HepG2 (cell line): ENCODE data around the gene PRPSAP1. TPM values are rescaled to one million over a fixed set of nuclear protein-coding genes. Genes with fewer than 3 reads are reported as not detected.

ENCODE experiments used
- ARHGAP35 ChIP-seq: sonication (generic); formaldehyde crosslinking; IDR thresholded peaks from 2 replicates; pipeline ENCODE4 v1.9.0; 2022; ENCODE audit warnings: mild to moderate bottlenecking, inconsistent platforms, moderate library complexity, missing genetic modification reagents, borderline replicate concordance
- CC2D1A ChIP-seq: sonication (generic); formaldehyde crosslinking; IDR thresholded peaks from 2 replicates; pipeline ENCODE4 v1.8.1; 2023; ENCODE audit warnings: mild to moderate bottlenecking, missing genetic modification reagents
- CTCF ChIP-seq: sonication (generic); formaldehyde crosslinking; IDR thresholded peaks from 2 replicates; pipeline ENCODE4 v1.5.0; 2020; ENCODE audit warnings: mild to moderate bottlenecking, missing genetic modification reagents, moderate library complexity
- DNMT3B ChIP-seq: conservative IDR thresholded peaks from 2 replicates; pipeline ENCODE4 v1.6.1; 2016; ENCODE audit warnings: missing biosample characterization, control low read depth
- HNF4G ChIP-seq, 2 experiments: sonication (generic) in 1 of 2; formaldehyde crosslinking in 1 of 2; IDR thresholded peaks; 2 replicates each; pipeline versions ENCODE4 v1.4.0 to v1.6.1; 2011 to 2020; ENCODE audit warnings: borderline replicate concordance in 2 of 2, low read depth in 2 of 2, mild to moderate bottlenecking in 2 of 2, low read length in 1 of 2, missing genetic modification reagents in 1 of 2, moderate library complexity in 1 of 2
- HNRNPK ChIP-seq: fragments of 200-400 bp; formaldehyde crosslinking; IDR thresholded peaks from 2 replicates; pipeline ENCODE4 v1.6.1; 2018; ENCODE audit warnings: low read length, low read depth, moderate library complexity, mild to moderate bottlenecking; ENCODE audit not compliant: poor library complexity, severe bottlenecking
- NFE2L2 ChIP-seq: fragments of 150-350 bp; IDR thresholded peaks from 2 replicates; pipeline ENCODE4 v1.6.1; 2014; ENCODE audit warnings: low read length
- PLSCR1 ChIP-seq: sonication (generic); formaldehyde crosslinking; IDR thresholded peaks from 2 replicates; pipeline ENCODE4 v1.5.0; 2020; ENCODE audit warnings: missing genetic modification reagents, mild to moderate bottlenecking, borderline replicate concordance
- POLR2G ChIP-seq: fragments of 200-400 bp; formaldehyde crosslinking; IDR thresholded peaks from 2 replicates; pipeline ENCODE4 v1.6.1; 2018; ENCODE audit warnings: mild to moderate bottlenecking, low read depth, low read length, moderate library complexity
- SIX4 ChIP-seq: sonication (generic); formaldehyde crosslinking; IDR thresholded peaks from 2 replicates; pipeline ENCODE4 v1.4.0; 2020; ENCODE audit warnings: missing genetic modification reagents
- SNAI1 ChIP-seq: sonication (generic); formaldehyde crosslinking; IDR thresholded peaks from 2 replicates; pipeline ENCODE4 v1.5.0; 2020; ENCODE audit warnings: mild to moderate bottlenecking, missing genetic modification reagents, borderline replicate concordance
- ZBTB1 ChIP-seq: sonication (generic); formaldehyde crosslinking; IDR thresholded peaks from 2 replicates; pipeline ENCODE4 v1.4.0; 2020; ENCODE audit warnings: missing genetic modification reagents, borderline replicate concordance
- ZBTB43 ChIP-seq: sonication (generic); formaldehyde crosslinking; conservative IDR thresholded peaks from 2 replicates; pipeline ENCODE4 v1.4.0; 2020; ENCODE audit warnings: missing genetic modification reagents
- ZFP41 ChIP-seq: sonication (generic); formaldehyde crosslinking; IDR thresholded peaks from 2 replicates; pipeline ENCODE4 v1.4.0; 2020; ENCODE audit warnings: mild to moderate bottlenecking, missing genetic modification reagents, borderline replicate concordance
- ZNF30 ChIP-seq: sonication (generic); formaldehyde crosslinking; IDR thresholded peaks from 2 replicates; pipeline ENCODE4 v1.5.0; 2020; ENCODE audit warnings: mild to moderate bottlenecking, missing genetic modification reagents
- polyA plus RNA-seq, 8 experiments: library from polyadenylated mRNA; depleted of rRNA in 3 of 8; stranded (reverse) in 7 of 8; unstranded in 1 of 8; fragments of >200 nt; fragmentation: Illumina TruSeq in 4 of 8; extraction: Trizol in 4 of 8; gene quantifications; 2 replicates each; pipeline versions ENCODE4 v1.2.1 to v1.2.3, GENCODE V29; 2011 to 2016; ENCODE audit warnings: low read depth in 4 of 8, missing spikeins in 1 of 8, mixed read lengths in 1 of 8; ENCODE audit not compliant: insufficient read depth in 1 of 8
- total RNA-seq, 5 experiments: library from RNA; depleted of rRNA; stranded (reverse); fragments of >200 nt; fragmentation: Illumina TruSeq; extraction: Trizol; gene quantifications; 2 replicates each; pipeline ENCODE4 v1.2.3, GENCODE V29; 2016; ENCODE audit warnings: low read depth in 1 of 5
- TF ChIP-seq, protein P1 (sequence below): sonication (generic); formaldehyde crosslinking; IDR thresholded peaks from 2 replicates; pipeline ENCODE4 v1.4.0; 2020; ENCODE audit warnings: missing genetic modification reagents
- TF ChIP-seq, protein P2 (sequence below): sonication (generic); formaldehyde crosslinking; IDR thresholded peaks from 2 replicates; pipeline ENCODE4 v1.5.1; 2020; ENCODE audit warnings: missing genetic modification reagents, mild to moderate bottlenecking, borderline replicate concordance

PRPSAP1 gene
- total and polyA plus RNA-seq, 2 of the 13 experiments (the other 11 are each of a cell fraction or from before 2014, with no cell fraction given), result 91.1 to 314 TPM

DNA sequence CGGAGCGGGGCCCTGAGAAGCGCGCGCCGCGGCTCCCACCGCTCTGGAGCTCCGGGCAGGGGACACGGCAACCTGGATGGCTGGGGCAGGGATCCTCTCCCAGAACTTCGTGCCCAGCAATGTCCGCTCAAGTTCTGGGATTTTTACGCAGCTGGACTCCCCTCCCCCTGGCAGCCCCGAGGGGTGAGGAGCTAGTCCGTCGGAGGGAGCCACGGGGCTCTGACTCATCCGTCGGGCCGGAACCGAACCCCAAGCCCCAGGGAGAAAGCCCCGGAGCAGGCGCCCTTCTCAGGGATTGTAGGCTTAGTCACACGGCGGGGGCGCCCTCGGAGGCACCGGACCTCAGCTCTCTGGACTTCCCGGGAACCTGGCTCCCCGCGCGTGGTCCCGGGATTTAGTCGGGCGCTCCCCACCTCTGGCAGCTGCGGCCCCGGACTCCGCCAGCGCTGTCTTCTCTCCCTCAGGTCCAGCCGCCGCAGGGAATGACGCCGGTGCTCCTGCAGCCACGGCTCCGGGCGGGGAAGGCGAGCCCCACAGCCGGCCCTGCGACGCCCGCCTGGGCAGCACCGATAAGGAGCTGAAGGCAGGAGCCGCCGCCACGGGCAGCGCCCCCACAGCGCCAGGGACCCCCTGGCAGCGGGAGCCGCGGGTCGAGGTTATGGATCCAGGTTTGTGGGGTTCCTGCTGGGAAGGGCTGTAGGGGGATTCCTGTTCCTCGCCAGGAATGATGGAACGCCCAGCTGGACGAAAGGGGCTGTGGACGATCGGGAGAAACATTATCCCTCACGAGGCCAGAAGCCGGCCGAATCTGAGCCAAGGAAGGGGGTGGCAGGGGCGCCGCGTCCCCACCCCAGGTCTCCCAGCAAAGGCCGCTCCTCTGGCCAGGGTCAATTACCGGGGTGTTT, 31.5 kb upstream of the PRPSAP1 start (continued):
- TF ChIP-seq NFE2L2, result no peak
- TF ChIP-seq, protein P1, sequence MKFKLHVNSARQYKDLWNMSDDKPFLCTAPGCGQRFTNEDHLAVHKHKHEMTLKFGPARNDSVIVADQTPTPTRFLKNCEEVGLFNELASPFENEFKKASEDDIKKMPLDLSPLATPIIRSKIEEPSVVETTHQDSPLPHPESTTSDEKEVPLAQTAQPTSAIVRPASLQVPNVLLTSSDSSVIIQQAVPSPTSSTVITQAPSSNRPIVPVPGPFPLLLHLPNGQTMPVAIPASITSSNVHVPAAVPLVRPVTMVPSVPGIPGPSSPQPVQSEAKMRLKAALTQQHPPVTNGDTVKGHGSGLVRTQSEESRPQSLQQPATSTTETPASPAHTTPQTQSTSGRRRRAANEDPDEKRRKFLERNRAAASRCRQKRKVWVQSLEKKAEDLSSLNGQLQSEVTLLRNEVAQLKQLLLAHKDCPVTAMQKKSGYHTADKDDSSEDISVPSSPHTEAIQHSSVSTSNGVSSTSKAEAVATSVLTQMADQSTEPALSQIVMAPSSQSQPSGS (CRISPR knock-in tag), result 0 out of 2 replicates have a peak, but pooled peaks have one; percentile 13
- TF ChIP-seq CTCF (CRISPR knock-in tag), result no peak
- peak; percentile 75; the same call in 1 of the 2 replicates for TF ChIP-seq SNAI1
- TF ChIP-seq HNRNPK, result peak; percentile 72
- TF ChIP-seq ZFP41, result no peak
- no peak for TF ChIP-seq HNF4G (IDR thresholded peaks at IDR 0.05; ENCODE audit: borderline replicate concordance, low read depth, low read length)
- 0 out of 2 replicates have a peak, but pooled peaks have one; percentile 0 for TF ChIP-seq HNF4G (CRISPR knock-in tag; IDR thresholded peaks at IDR 0.05; ENCODE audit: borderline replicate concordance, low read depth)
- TF ChIP-seq CC2D1A, result 0 out of 2 replicates have a peak, but pooled peaks have one; percentile 6
- peak; percentile 22 for TF ChIP-seq POLR2G
- no peak for TF ChIP-seq ZNF30 (CRISPR knock-in tag)
- no peak for TF ChIP-seq ZBTB1 (CRISPR knock-in tag)
- TF ChIP-seq PLSCR1, result peak; percentile 6; the same call in 1 of the 2 replicates
- peak; percentile 34; the same call in 1 of the 2 replicates for TF ChIP-seq SIX4
- TF ChIP-seq ARHGAP35, result peak; percentile 34; the same call in 1 of the 2 replicates
- no peak for TF ChIP-seq DNMT3B (CRISPR knock-in tag)
- no peak for TF ChIP-seq ZBTB43 (CRISPR knock-in tag)
- TF ChIP-seq, protein P2, sequence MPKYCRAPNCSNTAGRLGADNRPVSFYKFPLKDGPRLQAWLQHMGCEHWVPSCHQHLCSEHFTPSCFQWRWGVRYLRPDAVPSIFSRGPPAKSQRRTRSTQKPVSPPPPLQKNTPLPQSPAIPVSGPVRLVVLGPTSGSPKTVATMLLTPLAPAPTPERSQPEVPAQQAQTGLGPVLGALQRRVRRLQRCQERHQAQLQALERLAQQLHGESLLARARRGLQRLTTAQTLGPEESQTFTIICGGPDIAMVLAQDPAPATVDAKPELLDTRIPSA (CRISPR knock-in tag), result 0 out of 2 replicates have a peak, but pooled peaks have one; percentile 87
